A549 (cell line): ENCODE data around the gene PRKCE. TPM values are rescaled to one million over a fixed set of nuclear protein-coding genes. Genes with fewer than 3 reads are reported as not detected.

Experiments used
- ATAC-seq, 2 experiments: fragments of 200-7000 bp in 1 of 2; fragments of >200 bp in 1 of 2; cut with Nextera tagmentation in 1 of 2; cut with Tn5 transposase in 1 of 2; 3 replicates each; pipeline versions ENCODE4 v1.8.0 to v1.9.1; 2018 to 2020; ENCODE audit warnings: mild to moderate bottlenecking in 1 of 2, moderate library complexity in 1 of 2
- CTCF ChIA-PET: fragments of 300-600 bp; sonication (Branson Sonifier 250); formaldehyde crosslinking; extraction: SDS; loops from one replicate; lab custom pipeline; 2021; ENCODE audit warnings: antibody characterized with exemption, inconsistent platforms; lab: Yijun Ruan, JAX
- POLR2A ChIA-PET: fragments of 350-600 bp; formaldehyde crosslinking; extraction: SDS; loops from one replicate; lab custom pipeline; 2021; ENCODE audit warnings: antibody characterized with exemption, inconsistent platforms; lab: Yijun Ruan, JAX
- DNase-seq, 2 experiments: peaks; one replicate each; pipeline versions ENCODE4 v3.0.0 to v3.0.0-alpha.2; 2011 to 2016; ENCODE audit warnings: low read depth in 1 of 2, low spot score in 1 of 2
- FAIRE-seq: peaks from 2 replicates; lab custom pipeline; 2011; peaks lifted over from hg19 to GRCh38; lab: Jason Lieb, UNC
- H3K27ac ChIP-seq, 2 experiments: fragments of >200 bp; sonication (Bioruptor Twin); formaldehyde crosslinking; 3 replicates each; pipeline ENCODE4 v1.5.1; 2016 to 2017
- H3K4me1 ChIP-seq: fragments of >200 bp; sonication (Bioruptor Twin); formaldehyde crosslinking; 3 replicates; pipeline ENCODE4 v1.6.1; 2016
- H3K4me2 ChIP-seq: fragments of >200 bp; sonication (Bioruptor Twin); formaldehyde crosslinking; 3 replicates; pipeline ENCODE4 v1.6.1; 2016
- H3K4me3 ChIP-seq: fragments of >200 bp; sonication (Bioruptor Twin); formaldehyde crosslinking; 3 replicates; pipeline ENCODE4 v1.5.1; 2016
- H3K9me3 ChIP-seq: fragments of >200 bp; sonication (Bioruptor Twin); formaldehyde crosslinking; 3 replicates; pipeline ENCODE4 v1.6.1; 2016
- ATOH8 ChIP-seq: fragments of 250-450 bp; sonication (Bioruptor Pico); IDR thresholded peaks from 2 replicates; pipeline ENCODE4 v1.5.0; 2020; ENCODE audit warnings: low read depth, mild to moderate bottlenecking, moderate library complexity
- CBX8 ChIP-seq: fragments of 200-600 bp; sonication (generic); IDR thresholded peaks from 2 replicates; pipeline ENCODE4 v1.6.1; 2016
- CEBPB ChIP-seq, 2 experiments: fragments of >200 bp in 1 of 2; sonication (Bioruptor Twin) in 1 of 2; formaldehyde crosslinking in 1 of 2; IDR thresholded peaks; 2 replicates each; pipeline ENCODE4 v1.6.1; 2012 to 2016
- CTCF ChIP-seq: fragments of >200 bp; sonication (Bioruptor Twin); formaldehyde crosslinking; IDR thresholded peaks from 3 replicates; pipeline ENCODE4 v1.5.1; 2016
- EHMT2 ChIP-seq: fragments of 200-600 bp; sonication (generic); IDR thresholded peaks from 2 replicates; pipeline ENCODE4 v1.6.1; 2016; ENCODE audit warnings: antibody characterized with exemption, low read depth, mild to moderate bottlenecking, moderate library complexity
- FOXS1 ChIP-seq: fragments of 250-450 bp; sonication (Bioruptor Pico); IDR thresholded peaks from 2 replicates; pipeline ENCODE4 v1.5.0; 2020; ENCODE audit warnings: mild to moderate bottlenecking, moderate library complexity
- HDAC2 ChIP-seq: fragments of 200-600 bp; sonication (generic); IDR thresholded peaks from 2 replicates; pipeline ENCODE4 v1.6.1; 2016
- HOXB13 ChIP-seq: fragments of 250-450 bp; sonication (Bioruptor Pico); IDR thresholded peaks from 2 replicates; pipeline ENCODE4 v1.5.0; 2020; ENCODE audit warnings: low read depth, mild to moderate bottlenecking, moderate library complexity
- HOXB5 ChIP-seq: fragments of 250-450 bp; sonication (Bioruptor Pico); IDR thresholded peaks from 2 replicates; pipeline ENCODE4 v1.5.0; 2020; ENCODE audit warnings: mild to moderate bottlenecking, moderate library complexity
- KDM5A ChIP-seq: fragments of 200-600 bp; sonication (generic); IDR thresholded peaks from 2 replicates; pipeline ENCODE4 v1.6.1; 2016; ENCODE audit warnings: antibody characterized with exemption, mild to moderate bottlenecking
- MAFK ChIP-seq: fragments of 450-650 bp; IDR thresholded peaks from 2 replicates; pipeline ENCODE4 v1.6.1; 2014; ENCODE audit not compliant: partially characterized antibody
- NR3C1 ChIP-seq: fragments of >200 bp; sonication (Bioruptor Twin); formaldehyde crosslinking; IDR thresholded peaks from 3 replicates; pipeline ENCODE4 v1.6.1; 2017
- POLR2A ChIP-seq: IDR thresholded peaks from 2 replicates; pipeline ENCODE4 v1.6.1; 2012; ENCODE audit warnings: mild to moderate bottlenecking, low read length
- REST ChIP-seq: fragments of 200-600 bp; sonication (generic); IDR thresholded peaks from 2 replicates; pipeline ENCODE4 v1.6.1; 2016; ENCODE audit warnings: antibody characterized with exemption, mild to moderate bottlenecking, moderate library complexity
- SREBF2 ChIP-seq: fragments of 450-650 bp; IDR thresholded peaks from 2 replicates; pipeline ENCODE4 v1.6.1; 2014; ENCODE audit warnings: mild to moderate bottlenecking, moderate library complexity
- whole genome bisulfite sequencing: methylation state at CpG from one replicate; pipeline ENCODE4 v1.1.6; 2017; ENCODE audit errors: missing lambda C conversion rate; 5-methylcytosine and 5-hydroxymethylcytosine counted together
- polyA plus RNA-seq, 4 experiments: library from polyadenylated mRNA; depleted of rRNA in 3 of 4; stranded (reverse); fragments of >200 nt; fragmentation: RNase III in 1 of 4; extraction: RNeasy Plus Mini Kit Qiagen cat#74134 plus additional on column Dnase treatment in 1 of 4; gene quantifications; 2 replicates in 3 of 4; 3 replicates in 1 of 4; pipeline ENCODE4 v1.2.3, GENCODE V29; 2011 to 2017

Gene PRKCE
- polyA plus RNA-seq, 2 of the 4 experiments (the other 2 are of a cell fraction), result 11.5 to 12.0 TPM

- no peak for DNase-seq
- H3K27ac ChIP-seq, result no peak overlapping the region
- POLR2A ChIA-PET, result no interaction called here
- no peaks in the 10 kb centered on the region for H3K4me1 ChIP-seq
- H3K9me3 ChIP-seq, result peaks cover 19% of the 10 kb centered on the region
- no peak for FAIRE-seq
- H3K4me2 ChIP-seq, result no peak overlapping the region
- CTCF ChIA-PET, result interaction anchor here (0.6 kb wide), 1 partner anchor 23 kb away, joined by 3 read pairs; no protein-coding TSS in a partner anchor
- no peak for ATAC-seq
- H3K4me3 ChIP-seq, result no peak overlapping the region
- TF ChIP-seq HOXB13 (CRISPR knock-in tag) (no peak), POLR2A (no peak), MAFK (no peak), CBX8 (no peak), ATOH8 (no peak), SREBF2 (no peak)
These were observed 178.8 kb downstream of the PRKCE start for GRCh38 chr2:45830322-45830721.

- POLR2A ChIA-PET, result no interaction called here
These were observed 182.0 kb downstream of the PRKCE start for GRCh38 chr2:45833301-45833967.

More at GRCh38 chr2:45833301-45833967, 182.0 kb downstream of the PRKCE start:
- DNase-seq (no peak), ATAC-seq (peak in 1 of 2 experiments; percentile 19; a peak in 1 of 6 replicates), FAIRE-seq (no peak)
- Histone ChIP-seq H3K9me3 (peaks cover 19% of the 10 kb centered on the region), H3K4me1 (no peaks in the 10 kb centered on the region), H3K4me3 (no peak overlapping the region), H3K27ac (no peak overlapping the region), H3K4me2 (no peak overlapping the region)
- WGBS, result 83% methylated on average over 3 of the region's 3 CpGs
- TF ChIP-seq CEBPB (IDR thresholded peaks at IDR 0.05), result no peak
- TF ChIP-seq FOXS1 (CRISPR knock-in tag), result no peak
- TF ChIP-seq EHMT2, result no peak
- no peak for TF ChIP-seq REST
- TF ChIP-seq HOXB5 (CRISPR knock-in tag), result no peak
- no peak for TF ChIP-seq HDAC2
- no peak for TF ChIP-seq NR3C1
- TF ChIP-seq KDM5A, result no peak
- TF ChIP-seq CTCF, result no peak
- CTCF ChIA-PET, result interaction anchor here (0.5 to 2.0 kb wide), 6 partner anchors 9 to 201 kb away, joined by 3 to 5 read pairs (median 4); no protein-coding TSS in a partner anchor
